PC-9 (cell line): ENCODE measurements around the gene ADAMTS2. TPM values are rescaled to one million over a fixed set of nuclear protein-coding genes. Genes with fewer than 3 reads are reported as not detected.

Source experiments
- BruUV-seq: library from RNA; stranded (reverse); fragments of 400-500 nt; replicated peaks from 2 replicates; lab custom pipeline; 2021; lab: Mats Ljungman, UMichigan
- CTCF ChIA-PET: fragments of 300-600 bp; sonication (Branson Sonifier 250); formaldehyde crosslinking; loops from one replicate; lab custom pipeline; 2022; ENCODE audit warnings: antibody characterized with exemption; lab: Charles Lee
- POLR2A ChIA-PET: fragments of 300-600 bp; sonication (Branson Sonifier 250); formaldehyde crosslinking; loops from one replicate; lab custom pipeline; 2022; ENCODE audit warnings: antibody characterized with exemption; ENCODE audit not compliant: unreplicated experiment; lab: Charles Lee
- DNase-seq, 2 experiments: peaks; one replicate each; pipeline versions ENCODE4 v3.0.0 to v3.0.0-alpha.2; 2015 to 2022; ENCODE audit warnings: mixed read lengths in 1 of 2
- H2AFZ ChIP-seq: fragments of 200-600 bp; sonication (generic); 2 replicates; pipeline ENCODE4 v1.8.1; 2017; ENCODE audit warnings: antibody characterized with exemption
- H3F3A ChIP-seq: fragments of 200-600 bp; sonication (generic); 2 replicates; pipeline ENCODE4 v1.8.1; 2017; ENCODE audit warnings: antibody characterized with exemption, mild to moderate bottlenecking, low read depth; ENCODE audit not compliant: insufficient read depth
- H3K27ac ChIP-seq: fragments of 200-600 bp; sonication (generic); 2 replicates; pipeline ENCODE4 v1.6.1; 2016; ENCODE audit warnings: mixed run types
- H3K27me3 ChIP-seq: fragments of 200-600 bp; sonication (generic); 2 replicates; pipeline ENCODE4 v1.6.1; 2016; ENCODE audit warnings: low read depth, mixed run types; ENCODE audit not compliant: insufficient read depth
- H3K36me3 ChIP-seq: fragments of 200-600 bp; sonication (generic); 2 replicates; pipeline ENCODE4 v1.6.1; 2016; ENCODE audit warnings: low read depth, mixed run types
- H3K4me1 ChIP-seq: fragments of 200-600 bp; sonication (generic); replicated peaks from 2 replicates; pipeline ENCODE4 v1.6.1; 2016; ENCODE audit warnings: mixed run types; ENCODE audit not compliant: insufficient read depth
- H3K4me2 ChIP-seq: fragments of 200-600 bp; sonication (generic); 2 replicates; pipeline ENCODE4 v1.6.1; 2017; ENCODE audit warnings: mixed run types
- H3K4me3 ChIP-seq: fragments of 200-600 bp; sonication (generic); 2 replicates; pipeline ENCODE4 v1.6.1; 2016; ENCODE audit warnings: mixed run types
- H3K79me2 ChIP-seq: fragments of 200-600 bp; sonication (generic); 2 replicates; pipeline ENCODE4 v1.6.1; 2017; ENCODE audit warnings: low read depth, mixed run types
- H3K9me2 ChIP-seq: fragments of 200-600 bp; sonication (generic); 2 replicates; pipeline ENCODE4 v1.8.1; 2017; ENCODE audit warnings: mild to moderate bottlenecking; ENCODE audit not compliant: insufficient read depth
- H3K9me3 ChIP-seq: fragments of 200-600 bp; sonication (generic); 2 replicates; pipeline ENCODE4 v1.8.1; 2016; ENCODE audit warnings: low read depth; ENCODE audit not compliant: insufficient read depth
- H4K20me1 ChIP-seq: fragments of 200-600 bp; sonication (generic); 2 replicates; pipeline ENCODE4 v1.8.1; 2017; ENCODE audit not compliant: insufficient read depth
- EZH2 ChIP-seq: fragments of 200-600 bp; sonication (generic); IDR thresholded peaks from 2 replicates; pipeline ENCODE4 v1.8.0; 2017; ENCODE audit warnings: antibody characterized with exemption, low read depth
- intact Hi-C: fragments of 100-400 bp; cut with micrococcal nuclease; formaldehyde crosslinking; loops from one replicate; pipeline ENCODE4 v1.10.0; 2022; ENCODE audit not compliant: unreplicated experiment
- total RNA-seq: library from RNA; stranded (reverse); gene quantifications from 2 replicates; pipeline ENCODE4 v1.2.3, GENCODE V29; 2021
- TF ChIP-seq, protein P1 (sequence below): fragments of 200-600 bp; sonication (generic); conservative IDR thresholded peaks from 2 replicates; pipeline ENCODE4 v1.6.1; 2017; ENCODE audit warnings: mixed run types, antibody characterized with exemption, mild to moderate bottlenecking, moderate library complexity

Gene ADAMTS2
- total RNA-seq, 1 experiment from 2014 or later, result not detected

DNA sequence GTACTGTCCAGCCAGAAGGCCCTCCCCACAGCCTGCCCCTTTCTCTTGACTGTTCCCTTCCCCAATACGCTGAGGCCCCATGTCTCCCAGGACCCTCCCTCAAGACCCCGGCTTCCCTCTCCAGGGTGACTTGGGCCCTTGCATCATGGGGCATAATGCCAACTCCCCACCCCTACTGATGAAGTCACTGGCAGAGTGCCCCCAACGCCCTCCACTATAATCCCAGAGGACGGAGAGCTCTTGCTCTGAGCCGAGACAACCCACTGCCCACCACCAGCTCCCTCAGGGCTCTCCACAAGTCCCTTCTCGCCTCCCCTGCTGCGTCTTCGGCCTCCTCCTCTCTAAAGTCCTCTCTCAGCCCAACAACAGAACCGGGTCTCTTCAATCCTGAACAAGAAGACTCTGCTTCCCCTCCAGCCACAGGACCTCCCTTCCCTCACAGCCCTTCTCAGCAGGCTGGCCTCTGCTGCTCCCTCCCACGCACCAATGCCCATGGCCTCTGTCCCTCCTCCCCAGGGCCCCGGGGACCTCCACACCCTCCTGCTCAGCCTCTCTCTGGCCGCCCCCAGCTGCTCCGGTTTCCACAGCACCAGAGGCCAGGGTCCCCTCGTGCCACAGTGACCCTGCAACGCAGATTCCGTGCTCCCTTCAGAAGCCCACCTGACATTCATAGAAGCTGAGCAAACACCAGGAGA, 47.6 kb downstream of the ADAMTS2 start:
- POLR2A ChIA-PET, result no interaction called here

DNA sequence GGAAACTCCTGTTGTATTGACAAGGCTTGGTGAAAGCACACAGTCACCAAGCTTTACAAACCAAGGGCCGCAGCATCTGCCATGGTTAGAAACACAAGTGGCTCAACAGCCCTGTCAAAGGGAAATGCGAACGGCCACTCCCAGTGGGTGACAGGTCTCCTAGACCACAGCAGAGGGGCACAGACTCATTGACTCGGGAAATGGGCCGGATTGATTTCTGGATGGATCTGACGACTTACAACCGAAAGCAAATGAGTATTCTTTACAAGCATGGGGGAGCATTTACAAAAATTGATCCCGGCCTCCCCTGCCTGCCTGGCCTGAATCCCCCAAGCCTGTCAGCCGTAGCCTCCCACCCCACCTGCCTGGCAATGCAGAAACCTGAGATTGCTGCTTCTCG, 48.2 kb downstream of the ADAMTS2 start:
- H3K4me1 ChIP-seq, result no peaks in the 10 kb centered on the region
- no peak overlapping the region for H3K27ac ChIP-seq
- no peak for TF ChIP-seq EZH2
- TF ChIP-seq, protein P1, sequence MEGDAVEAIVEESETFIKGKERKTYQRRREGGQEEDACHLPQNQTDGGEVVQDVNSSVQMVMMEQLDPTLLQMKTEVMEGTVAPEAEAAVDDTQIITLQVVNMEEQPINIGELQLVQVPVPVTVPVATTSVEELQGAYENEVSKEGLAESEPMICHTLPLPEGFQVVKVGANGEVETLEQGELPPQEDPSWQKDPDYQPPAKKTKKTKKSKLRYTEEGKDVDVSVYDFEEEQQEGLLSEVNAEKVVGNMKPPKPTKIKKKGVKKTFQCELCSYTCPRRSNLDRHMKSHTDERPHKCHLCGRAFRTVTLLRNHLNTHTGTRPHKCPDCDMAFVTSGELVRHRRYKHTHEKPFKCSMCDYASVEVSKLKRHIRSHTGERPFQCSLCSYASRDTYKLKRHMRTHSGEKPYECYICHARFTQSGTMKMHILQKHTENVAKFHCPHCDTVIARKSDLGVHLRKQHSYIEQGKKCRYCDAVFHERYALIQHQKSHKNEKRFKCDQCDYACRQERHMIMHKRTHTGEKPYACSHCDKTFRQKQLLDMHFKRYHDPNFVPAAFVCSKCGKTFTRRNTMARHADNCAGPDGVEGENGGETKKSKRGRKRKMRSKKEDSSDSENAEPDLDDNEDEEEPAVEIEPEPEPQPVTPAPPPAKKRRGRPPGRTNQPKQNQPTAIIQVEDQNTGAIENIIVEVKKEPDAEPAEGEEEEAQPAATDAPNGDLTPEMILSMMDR, result no peak
- no peaks in the 10 kb centered on the region for H4K20me1 ChIP-seq
- no peaks in the 10 kb centered on the region for H3K9me2 ChIP-seq
- POLR2A ChIA-PET, result no interaction called here
- no peaks in the 10 kb centered on the region for H3K36me3 ChIP-seq
- no peak overlapping the region for H2AFZ ChIP-seq
- peaks cover 93% of the 10 kb centered on the region for H3K27me3 ChIP-seq
- no peaks in the 10 kb centered on the region for H3F3A ChIP-seq
- BruUV-seq, result no TSS peak
- no peaks in the 10 kb centered on the region for H3K9me3 ChIP-seq
- H3K4me3 ChIP-seq, result no peak overlapping the region
- CTCF ChIA-PET, result no interaction called here
- H3K4me2 ChIP-seq, result no peak overlapping the region
- no peak for DNase-seq
- intact Hi-C loops, result no loop called here
- H3K79me2 ChIP-seq, result no peaks in the 10 kb centered on the region

More for the DNA sequence above, 47.6 kb downstream of the ADAMTS2 start:
- no peak for DNase-seq
- H3K9me2 ChIP-seq, result no peaks in the 10 kb centered on the region
- no peak overlapping the region for H3K4me3 ChIP-seq
- no peaks in the 10 kb centered on the region for H3K4me1 ChIP-seq
- TF ChIP-seq, protein P1, result no peak
- TF ChIP-seq EZH2, result no peak
- BruUV-seq, result no TSS peak
- no peaks in the 10 kb centered on the region for H3K9me3 ChIP-seq
- CTCF ChIA-PET, result no interaction called here
- H3K4me2 ChIP-seq, result no peak overlapping the region
- H3K27ac ChIP-seq, result no peak overlapping the region
- H3K79me2 ChIP-seq, result no peaks in the 10 kb centered on the region
- no peaks in the 10 kb centered on the region for H3F3A ChIP-seq
- H4K20me1 ChIP-seq, result no peaks in the 10 kb centered on the region
- H3K36me3 ChIP-seq, result no peaks in the 10 kb centered on the region
- no peak overlapping the region for H2AFZ ChIP-seq
- intact Hi-C loops, result no loop called here
- H3K27me3 ChIP-seq, result peaks cover 93% of the 10 kb centered on the region

DNA sequence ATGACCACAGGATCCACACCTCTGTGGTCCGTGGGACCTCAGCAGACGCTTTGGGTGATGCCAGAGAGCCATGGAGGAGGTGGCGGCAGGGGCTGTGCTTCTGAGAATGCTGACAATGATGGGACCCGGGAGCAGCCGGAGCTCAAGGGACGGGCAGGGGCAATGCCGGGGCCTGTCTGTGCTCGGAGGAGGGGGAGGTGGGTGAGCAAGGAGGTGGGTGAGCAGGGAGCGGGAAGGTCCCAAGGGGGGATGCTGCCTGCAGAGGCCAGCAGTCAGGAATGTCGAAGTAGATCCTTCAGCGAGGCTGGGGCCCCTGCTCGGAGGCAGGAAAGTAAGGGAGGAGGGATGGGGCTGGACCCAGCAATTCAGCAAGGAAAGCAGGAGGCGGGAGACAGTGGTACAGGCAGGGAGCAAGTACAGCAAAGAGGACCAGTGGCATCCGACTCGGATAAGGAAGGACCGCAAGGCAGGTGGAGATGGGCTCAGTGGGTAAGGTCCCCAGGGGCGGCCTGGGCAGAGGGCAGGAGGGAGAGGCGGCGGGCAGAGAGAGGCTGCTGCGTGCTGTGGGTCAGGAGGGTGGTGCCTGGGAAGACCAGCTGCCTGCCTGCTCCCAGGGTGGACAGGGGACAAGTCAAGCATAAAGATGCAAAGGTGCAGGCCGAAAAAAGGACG, 49.0 kb downstream of the ADAMTS2 start:
- TF ChIP-seq, protein P1, result no peak
- 0 out of 2 replicates have a peak, but pooled peaks have one; percentile 30 for TF ChIP-seq EZH2
- H3K9me2 ChIP-seq, result no peaks in the 10 kb centered on the region
- no peaks in the 10 kb centered on the region for H4K20me1 ChIP-seq
- no peak overlapping the region for H3K4me3 ChIP-seq
- intact Hi-C loops, result no loop called here
- no peak overlapping the region for H3K27ac ChIP-seq
- BruUV-seq, result no TSS peak
- no peaks in the 10 kb centered on the region for H3F3A ChIP-seq
- CTCF ChIA-PET, result no interaction called here
- no peaks in the 10 kb centered on the region for H3K9me3 ChIP-seq
- no peak for DNase-seq
- peaks cover 93% of the 10 kb centered on the region for H3K27me3 ChIP-seq
- H3K36me3 ChIP-seq, result no peaks in the 10 kb centered on the region
- no peaks in the 10 kb centered on the region for H3K79me2 ChIP-seq
- no peak overlapping the region for H2AFZ ChIP-seq
- no peak overlapping the region for H3K4me2 ChIP-seq
- POLR2A ChIA-PET, result no interaction called here
- no peaks in the 10 kb centered on the region for H3K4me1 ChIP-seq
